ENCODE measurements around the gene PPP1R18.
"Not testable (repeated sequence)": the region's sequence is repeated elsewhere in the genome, so short reads cannot be mapped to it uniquely, and the experiment has no call there.

The PPP1R18 gene, protein sequence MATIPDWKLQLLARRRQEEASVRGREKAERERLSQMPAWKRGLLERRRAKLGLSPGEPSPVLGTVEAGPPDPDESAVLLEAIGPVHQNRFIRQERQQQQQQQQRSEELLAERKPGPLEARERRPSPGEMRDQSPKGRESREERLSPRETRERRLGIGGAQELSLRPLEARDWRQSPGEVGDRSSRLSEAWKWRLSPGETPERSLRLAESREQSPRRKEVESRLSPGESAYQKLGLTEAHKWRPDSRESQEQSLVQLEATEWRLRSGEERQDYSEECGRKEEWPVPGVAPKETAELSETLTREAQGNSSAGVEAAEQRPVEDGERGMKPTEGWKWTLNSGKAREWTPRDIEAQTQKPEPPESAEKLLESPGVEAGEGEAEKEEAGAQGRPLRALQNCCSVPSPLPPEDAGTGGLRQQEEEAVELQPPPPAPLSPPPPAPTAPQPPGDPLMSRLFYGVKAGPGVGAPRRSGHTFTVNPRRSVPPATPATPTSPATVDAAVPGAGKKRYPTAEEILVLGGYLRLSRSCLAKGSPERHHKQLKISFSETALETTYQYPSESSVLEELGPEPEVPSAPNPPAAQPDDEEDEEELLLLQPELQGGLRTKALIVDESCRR

DNA sequence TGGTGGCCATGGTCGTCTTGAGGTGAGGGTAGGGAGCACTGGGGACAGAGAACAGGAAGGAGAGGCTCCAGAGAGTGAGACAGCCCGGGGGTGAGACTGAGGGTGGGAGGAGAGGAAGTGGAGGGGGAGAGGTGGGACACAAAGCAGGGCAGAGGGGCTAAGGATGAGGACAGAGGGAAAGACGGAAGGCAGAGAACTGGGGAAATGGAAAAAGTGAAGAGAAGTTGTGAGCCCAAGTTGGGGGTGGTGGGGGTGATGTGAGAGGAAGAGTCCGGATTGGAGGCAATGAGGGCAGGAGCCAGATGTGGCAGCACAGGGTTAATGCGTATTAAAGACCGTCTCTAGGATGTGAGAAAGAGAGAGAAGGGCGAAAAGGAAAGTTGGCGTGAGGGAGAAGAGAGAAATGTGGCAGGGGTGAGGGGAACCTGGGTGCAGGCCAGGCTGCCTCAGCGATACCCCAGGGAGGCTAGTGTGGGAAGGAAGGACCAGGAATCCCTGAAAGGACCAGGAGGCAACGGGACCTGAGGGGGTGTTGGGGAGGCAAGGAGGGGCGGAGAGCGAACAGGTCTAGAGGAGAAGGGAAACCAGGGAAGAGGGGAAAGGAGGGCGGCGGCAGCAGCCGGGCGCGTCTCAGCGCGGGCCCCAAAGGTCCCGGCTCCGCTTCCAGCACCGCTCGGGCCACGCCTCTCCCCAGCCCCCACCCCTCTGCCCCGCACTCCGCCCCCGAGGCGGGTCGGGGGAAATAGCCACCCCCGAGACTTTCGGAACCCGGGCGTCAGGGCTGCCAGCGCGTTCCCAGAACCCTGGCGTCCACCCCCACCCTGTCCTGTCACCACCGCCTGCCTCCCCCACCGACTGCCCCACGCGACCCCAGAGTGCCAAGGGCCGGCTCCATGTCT, at the start of gene PPP1R18:
Gene PPP1R18 (minus strand): TSS at position 637 of the 899 bp plus-strand sequence. CDS start 627 bp downstream, at position 10.
- DNase-seq: peak in 10 of 14 donors; percentile 25 to 82 (median 62)

DNA sequence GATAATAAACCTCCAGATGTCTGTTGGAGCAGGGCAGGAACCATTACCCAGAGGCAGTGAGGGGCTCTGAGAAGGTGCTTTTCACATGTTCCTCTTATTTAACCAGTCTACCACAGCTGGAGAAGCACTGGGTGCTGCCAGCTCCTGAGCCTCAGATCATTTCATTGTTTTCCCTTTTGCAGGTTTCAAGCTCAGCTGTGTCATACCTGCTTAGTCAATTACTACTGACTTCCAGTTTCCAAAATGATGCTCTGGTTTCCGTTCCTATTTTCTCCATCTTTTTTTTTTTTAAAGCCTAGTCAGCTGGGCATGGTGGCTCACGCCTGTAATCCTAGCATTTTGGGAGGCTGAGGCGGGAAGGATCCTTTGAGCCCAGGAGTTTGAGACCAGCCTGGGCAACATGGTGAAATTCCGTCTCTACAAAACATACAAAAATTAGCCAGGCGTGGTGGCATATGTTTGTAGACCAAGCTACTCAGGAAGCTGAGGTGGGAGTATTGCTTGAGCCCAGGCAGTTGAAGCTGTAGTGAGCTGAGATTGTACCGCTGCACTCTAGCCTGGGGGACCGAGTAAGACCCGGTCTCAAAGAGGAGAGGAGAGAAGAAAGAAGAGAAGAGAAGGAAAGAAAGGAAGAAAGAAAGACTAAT, 49.3 kb upstream of the PPP1R18 start:
- no peak for DNase-seq

DNA sequence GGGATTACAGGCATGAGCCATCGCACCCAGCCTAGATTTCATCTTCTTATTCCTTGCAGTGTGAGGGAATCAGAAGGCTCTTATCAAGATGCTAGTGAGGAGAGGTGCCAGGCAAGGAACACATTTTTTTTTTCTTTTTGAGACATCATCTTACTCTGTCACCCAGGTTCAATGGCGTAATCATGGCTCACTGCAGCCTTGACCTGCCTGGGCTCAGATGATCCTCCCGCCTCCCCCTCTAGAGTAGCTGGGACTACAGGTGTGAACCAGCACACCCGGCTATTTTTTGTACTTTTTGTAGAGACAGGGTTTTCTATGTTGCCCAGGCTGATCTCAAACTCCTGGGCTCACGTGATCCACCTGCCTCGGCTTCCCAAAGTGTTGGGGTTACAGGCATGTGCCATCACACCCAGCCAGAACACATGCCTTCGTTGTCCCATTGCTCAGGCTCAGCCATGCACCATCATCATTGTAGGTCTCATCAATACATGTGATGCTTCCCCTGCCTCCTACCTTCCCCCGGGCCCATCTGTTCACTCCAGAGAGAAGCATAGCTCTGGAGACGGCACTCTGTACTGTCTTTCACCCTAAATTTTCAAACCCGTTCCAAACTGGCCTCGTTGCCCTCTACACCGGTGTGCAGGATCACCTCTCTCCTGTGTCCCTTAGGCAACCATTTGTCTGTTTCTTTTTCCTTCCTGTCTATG, 45.9 kb upstream of the PPP1R18 start:
- no peak for DNase-seq

DNA sequence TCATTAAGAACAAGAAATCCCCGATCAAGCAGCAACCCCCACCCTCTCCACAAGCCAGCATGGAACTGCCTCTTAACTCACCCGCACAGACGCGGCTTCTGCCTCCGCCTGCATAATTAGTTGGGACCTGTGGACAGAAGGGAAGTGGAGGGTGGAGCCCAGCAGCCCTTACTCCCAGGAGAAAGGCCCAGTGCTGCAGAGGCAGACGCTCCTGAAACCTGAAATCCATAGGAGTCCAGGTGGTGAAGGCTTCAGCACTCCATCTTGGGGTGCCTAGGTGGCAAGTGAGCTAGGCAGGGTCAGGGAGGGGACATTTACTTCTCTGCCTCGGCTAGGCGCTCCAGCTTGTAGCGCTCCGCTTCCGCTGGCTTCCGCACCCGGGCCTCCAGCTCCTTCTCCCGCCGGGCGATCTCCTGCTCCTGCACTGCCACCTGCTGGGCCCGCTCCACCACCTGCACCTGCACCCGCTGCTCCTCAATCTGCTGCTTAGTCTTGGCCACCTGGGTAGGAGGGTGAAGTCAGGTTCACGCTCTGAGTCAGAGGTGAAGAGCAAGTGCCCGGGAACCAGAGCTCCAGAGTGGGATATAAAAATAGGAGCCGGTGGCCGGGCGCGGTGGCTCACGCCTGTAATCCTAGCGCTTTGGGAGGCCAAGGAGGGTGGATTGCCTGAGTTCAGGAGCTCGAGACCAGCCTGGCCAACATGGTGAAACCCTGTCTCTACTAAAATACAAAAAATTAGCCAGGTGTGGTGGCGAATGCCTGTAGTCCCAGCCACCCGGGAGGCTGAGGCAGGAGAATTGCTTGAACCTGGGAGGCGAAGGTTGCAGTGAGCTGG, 44.4 kb upstream of the PPP1R18 start:
- DNase-seq: peak in 5 of 14 donors; percentile 8 to 53 (median 19)

GRCh38 chr6:30727920-30728553, 41.6 kb upstream of the PPP1R18 start:
- no peak for DNase-seq

DNA sequence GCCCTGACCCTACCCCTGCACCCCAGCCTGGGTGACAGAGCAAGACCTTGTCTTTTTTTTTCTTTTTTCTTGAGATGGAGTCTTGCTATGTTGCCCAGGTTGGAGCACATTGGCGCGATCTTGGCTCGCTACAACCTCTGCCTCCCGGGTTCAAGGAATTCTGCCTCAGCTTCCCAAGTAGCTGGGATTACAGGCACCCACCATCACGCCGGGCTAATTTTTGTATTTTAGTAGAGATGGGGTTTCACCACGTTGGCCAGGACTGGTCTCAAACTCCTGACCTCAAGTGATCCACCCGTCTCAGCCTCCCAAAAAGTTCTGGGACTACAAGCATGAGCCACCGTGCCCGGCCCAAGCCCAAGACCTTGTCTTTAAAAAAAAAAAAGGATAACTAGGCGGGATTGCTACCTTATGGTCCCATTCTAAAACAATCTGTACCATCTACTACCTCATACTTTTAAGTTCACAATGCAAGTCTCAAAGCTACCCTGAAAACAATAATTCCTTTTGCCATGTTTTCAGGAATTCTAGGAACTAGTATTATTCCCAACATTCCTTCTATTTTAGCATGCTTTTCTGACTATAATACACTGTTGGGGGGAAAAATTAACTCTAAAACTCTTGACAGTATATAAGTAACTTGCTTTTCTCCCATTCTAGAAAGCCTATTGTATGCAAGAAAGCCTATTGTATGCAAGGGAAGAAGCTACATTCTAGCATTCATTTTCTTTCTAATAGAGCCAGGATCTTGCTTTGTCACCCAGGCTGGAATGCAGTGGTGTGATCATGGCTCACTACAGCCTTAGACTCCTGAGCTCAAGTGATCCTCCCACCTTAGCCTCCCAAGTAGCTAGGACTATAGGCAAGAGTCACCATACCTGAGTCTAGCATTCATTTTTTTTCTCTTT, 40.3 kb upstream of the PPP1R18 start:
- no peak for DNase-seq

DNA sequence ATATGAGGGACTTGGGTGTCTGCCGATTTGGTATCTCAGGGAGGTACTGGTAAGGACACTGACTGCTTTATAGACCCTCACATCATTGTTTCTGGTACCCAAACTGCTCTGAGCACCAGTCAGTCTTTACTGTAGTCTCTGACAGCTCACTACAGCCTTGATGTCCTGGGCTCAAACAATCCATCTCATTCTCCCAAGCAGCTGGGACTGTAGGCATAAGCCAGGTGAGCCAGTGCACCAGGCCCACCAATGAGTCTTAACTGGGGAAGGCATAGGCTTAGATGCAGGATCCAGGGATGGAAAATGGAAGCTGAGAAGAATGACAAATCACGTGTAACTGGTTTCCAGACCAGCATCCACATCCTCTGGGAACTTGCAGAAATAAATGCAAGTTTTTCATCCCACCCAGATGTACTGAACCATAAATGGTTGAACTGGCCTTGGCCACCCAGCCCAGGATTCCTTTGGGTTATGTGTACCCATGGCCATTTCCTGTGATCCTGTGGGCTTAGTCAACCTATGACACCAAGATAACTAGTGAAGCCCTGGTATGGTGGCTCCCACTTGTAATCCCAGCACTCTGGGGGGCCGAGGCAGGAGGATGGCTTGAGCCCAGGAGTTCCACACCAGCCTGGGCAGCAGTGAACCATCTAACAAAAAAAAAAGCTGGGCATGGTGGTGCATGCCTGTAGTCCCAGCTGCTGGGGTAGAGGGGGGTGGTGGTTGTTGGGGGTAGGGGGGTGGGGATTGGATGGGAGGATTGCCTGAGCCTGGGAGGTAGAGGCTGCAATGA, 39.5 kb upstream of the PPP1R18 start:
- DNase-seq: no peak

DNA sequence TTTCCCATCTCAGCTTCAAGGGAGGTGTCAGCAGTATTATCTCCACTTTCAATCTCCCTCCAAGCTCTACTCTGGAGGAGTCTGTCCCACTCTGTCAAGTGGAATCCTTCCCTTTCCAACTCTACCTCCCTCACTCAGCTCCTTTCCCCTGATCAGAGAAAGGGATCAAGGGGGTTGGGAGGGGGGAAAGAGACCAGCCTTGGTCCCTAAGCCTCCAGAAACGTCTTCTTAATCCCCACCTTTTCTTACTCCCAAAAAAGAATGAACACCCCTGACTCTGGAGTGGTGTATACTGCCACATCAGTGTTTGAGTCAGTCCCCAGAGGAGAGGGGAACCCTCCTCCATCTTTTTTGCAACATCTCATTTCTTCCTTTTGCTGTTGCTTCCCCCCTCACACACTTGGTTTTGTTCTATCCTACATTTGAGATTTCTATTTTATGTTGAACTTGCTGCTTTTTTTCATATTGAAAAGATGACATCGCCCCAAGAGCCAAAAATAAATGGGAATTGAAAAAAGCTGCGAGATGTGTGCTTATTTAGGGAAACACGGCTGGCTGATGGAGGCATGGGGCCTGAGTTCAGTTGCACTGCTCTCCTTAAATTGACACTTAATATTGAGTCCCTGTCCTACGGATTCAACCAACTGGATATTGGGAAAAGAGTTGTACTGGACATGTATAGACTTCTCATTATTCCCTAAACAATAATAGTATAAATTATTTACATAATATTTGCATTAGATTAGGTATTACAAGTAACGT, 38.6 kb upstream of the PPP1R18 start:
- DNase-seq: no peak

GRCh38 chr6:30723843-30724741, 37.6 kb upstream of the PPP1R18 start:
- DNase-seq: not testable (repeated sequence)

- DNase-seq: not testable (repeated sequence)
Observed at GRCh38 chr6:30723159-30723842, 36.9 kb upstream of the PPP1R18 start.

GRCh38 chr6:30722280-30723112, 36.1 kb upstream of the PPP1R18 start:
- peak in 13 of 14 donors; percentile 12 to 83 (median 60) for DNase-seq

- DNase-seq: peak in 2 of 14 donors; percentile 36 to 42
Observed at GRCh38 chr6:30722025-30722279, 35.5 kb upstream of the PPP1R18 start.

DNA sequence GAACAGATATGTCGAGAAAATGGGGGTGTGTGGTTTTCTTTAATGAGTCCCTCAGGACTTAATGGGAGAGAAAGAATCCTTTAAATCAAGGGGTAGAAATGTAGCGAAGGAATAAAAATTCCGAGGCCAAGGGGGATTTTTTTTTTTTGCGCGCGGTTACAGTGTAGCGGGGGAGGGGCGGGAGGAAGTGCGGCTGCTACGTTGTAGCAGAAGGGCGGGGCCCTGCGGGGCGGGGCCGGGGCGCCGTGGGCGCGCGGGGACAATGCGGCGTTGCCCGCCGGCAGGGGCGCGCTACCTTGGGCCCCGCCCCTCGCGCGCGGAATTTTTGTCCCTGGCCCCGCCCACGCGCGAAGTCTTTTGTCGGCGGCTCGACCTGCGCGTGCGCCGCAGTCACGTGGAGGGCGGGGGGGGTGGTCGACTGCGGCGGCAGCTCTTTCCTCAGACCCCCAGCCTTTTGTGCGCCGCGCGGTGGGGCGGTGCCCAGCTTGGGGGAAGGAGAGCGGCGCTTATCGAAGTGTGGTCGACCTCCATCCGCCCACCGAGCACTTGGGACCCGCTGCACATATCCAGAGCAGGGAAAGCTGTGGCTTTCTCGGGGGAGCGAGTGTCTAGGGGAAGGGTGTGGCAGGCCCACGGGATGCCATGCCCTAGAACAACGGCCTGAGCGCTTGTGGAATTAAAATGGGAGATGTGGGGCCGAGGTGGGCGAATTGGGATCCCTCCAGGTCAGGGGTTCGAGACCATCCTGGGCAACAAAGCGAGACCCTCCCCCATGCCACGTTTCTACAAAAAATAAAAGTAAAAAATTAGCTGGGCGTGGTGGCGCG, 35.0 kb upstream of the PPP1R18 start:
- peak in 13 of 14 donors; percentile 21 to 90 (median 70) for DNase-seq

DNA sequence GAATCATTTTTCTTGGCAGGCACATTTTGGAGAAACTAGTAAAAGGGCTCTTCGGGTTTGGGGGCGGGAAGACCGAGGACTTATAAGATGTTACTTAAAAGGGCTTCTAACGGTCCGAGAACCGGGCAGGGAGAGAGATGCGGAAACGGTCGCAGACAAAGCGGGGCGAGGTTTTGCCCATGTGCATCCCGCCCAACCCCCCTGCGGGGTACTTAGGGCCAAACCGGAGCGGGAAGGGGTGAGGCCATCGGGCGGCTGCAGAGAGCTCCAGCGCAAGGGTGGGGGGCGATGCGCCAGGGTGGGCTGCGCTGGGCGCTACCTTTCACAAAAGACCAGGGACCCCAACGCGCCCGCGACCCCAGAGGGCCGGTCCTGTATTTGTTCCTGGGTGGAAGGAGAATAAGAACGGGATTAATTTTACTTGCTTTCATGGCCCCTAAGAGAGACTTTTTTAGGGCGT, 34.3 kb upstream of the PPP1R18 start:
- DNase-seq: peak in 9 of 14 donors; percentile 15 to 73 (median 48)

Measured in C1 segment of cervical spinal cord (tissue), 14 donors.